Liver (tissue), 3 donors: ENCODE measurements around the gene KSR1.

Source experiments
- CTCF ChIP-seq: fragments of 150-350 bp; IDR thresholded peaks from 2 replicates; pipeline ENCODE4 v1.5.1; 2017; ENCODE audit warnings: improper control_type of control experiment, low read depth, low read length; ENCODE audit not compliant: missing input control
- FOXA1 ChIP-seq: IDR thresholded peaks from 2 replicates; pipeline ENCODE4 v1.6.1; 2016; ENCODE audit warnings: antibody characterized with exemption
- JUND ChIP-seq, 2 donors: IDR thresholded peaks; 2 replicates each; pipeline ENCODE4 v1.6.1; 2016; ENCODE audit warnings: antibody characterized with exemption in 2 of 2
- MAX ChIP-seq: IDR thresholded peaks from 2 replicates; pipeline ENCODE4 v1.6.1; 2016; ENCODE audit warnings: antibody characterized with exemption
- RAD21 ChIP-seq, 2 donors: IDR thresholded peaks; 2 replicates each; pipeline ENCODE4 v1.6.1; 2016; ENCODE audit warnings: antibody characterized with exemption in 2 of 2, mild to moderate bottlenecking in 2 of 2
- REST ChIP-seq: IDR thresholded peaks from 2 replicates; pipeline ENCODE4 v1.6.1; 2016; ENCODE audit warnings: antibody characterized with exemption, mild to moderate bottlenecking
- ZBTB33 ChIP-seq: IDR thresholded peaks from 2 replicates; pipeline ENCODE4 v1.6.1; 2016; ENCODE audit warnings: antibody characterized with exemption
- donor health status: healthy.
- donor health status: healthy.

- TF ChIP-seq CTCF, result no peak
- TF ChIP-seq FOXA1, result no peak
- no peak for TF ChIP-seq MAX
- TF ChIP-seq REST, result no peak
- no peak for TF ChIP-seq RAD21 (IDR thresholded peaks at IDR 0.05)
- no peak for TF ChIP-seq JUND (IDR thresholded peaks at IDR 0.05)
- no peak for TF ChIP-seq ZBTB33
Measured at GRCh38 chr17:27458524-27458908, 2.3 kb downstream of the KSR1 start.
